Measurements from ENCODE around the gene PRKN.

- no peak for TF ChIP-seq GATA3 (IDR thresholded peaks at IDR 0.05; ENCODE audit: low read depth, low read length)
- TF ChIP-seq GATA2 (IDR thresholded peaks at IDR 0.05; ENCODE audit: low read depth, low read length), result no peak
Measured at GRCh38 chr6:162543221-162543620, 184.3 kb downstream of the PRKN start.
